Urothelium cell line (cell line): Measurements from ENCODE around the gene IL1RAPL2.
"Not testable (repeated sequence)": the region's sequence is repeated elsewhere in the genome, so short reads cannot be mapped to it uniquely, and the experiment has no call there.

Experiments
- DNase-seq: peaks from one replicate; pipeline ENCODE4 v3.0.0; 2011; ENCODE audit warnings: low spot score, mixed read lengths
- FAIRE-seq: peaks from 2 replicates; lab custom pipeline; 2011; peaks lifted over from hg19 to GRCh38; lab: Jason Lieb, UNC

The IL1RAPL2 gene

DNA sequence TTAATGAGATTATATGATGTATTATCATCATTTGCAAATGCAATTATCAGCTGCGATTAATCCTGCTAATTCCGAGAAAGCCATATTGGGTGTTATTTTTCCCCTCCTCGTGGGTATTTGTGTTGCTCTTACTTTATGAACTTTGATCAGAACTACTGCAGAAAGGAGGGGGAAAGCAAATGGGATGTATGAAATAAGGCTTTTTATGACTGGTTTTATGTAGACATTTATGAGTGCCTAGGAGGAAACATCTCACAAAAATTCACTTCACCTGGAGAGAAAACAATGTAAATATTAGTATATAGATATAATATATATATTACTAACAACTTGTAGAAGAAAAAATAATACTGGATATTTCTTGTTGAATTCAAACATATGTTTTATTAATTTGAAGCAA lies 440.1 kb downstream of the IL1RAPL2 start:
- no peak for DNase-seq
- no peak for FAIRE-seq

GRCh38 chrX:105006996-105007395 lies 441.0 kb downstream of the IL1RAPL2 start:
- DNase-seq: no peak
- FAIRE-seq: no peak

DNA sequence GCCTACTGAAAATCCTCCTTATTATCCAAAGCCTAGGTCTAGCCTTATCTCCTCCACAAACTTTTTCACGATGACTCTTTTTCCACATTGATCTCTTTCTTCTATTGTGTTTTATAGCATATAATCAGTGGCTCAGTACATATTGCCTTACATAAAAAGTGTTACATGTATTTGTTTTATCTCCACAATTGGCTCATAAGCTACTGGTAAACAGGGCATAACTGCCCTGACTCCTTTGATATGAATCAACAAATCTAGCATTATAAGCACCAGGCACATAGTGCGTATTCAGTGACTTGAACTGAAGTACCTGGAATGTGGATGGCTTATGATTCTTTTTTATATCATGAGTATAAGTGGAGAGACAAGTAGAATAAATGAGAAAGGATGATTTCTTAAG lies 447.7 kb downstream of the IL1RAPL2 start:
- no peak for DNase-seq

GRCh38 chrX:105017641-105018040 lies 451.6 kb downstream of the IL1RAPL2 start:
- FAIRE-seq: no peak
- DNase-seq: no peak

More for the DNA sequence above, 447.7 kb downstream of the IL1RAPL2 start:
- no peak for FAIRE-seq

GRCh38 chrX:105018865-105019264 lies 452.9 kb downstream of the IL1RAPL2 start:
- no peak for DNase-seq
- no peak for FAIRE-seq

DNA sequence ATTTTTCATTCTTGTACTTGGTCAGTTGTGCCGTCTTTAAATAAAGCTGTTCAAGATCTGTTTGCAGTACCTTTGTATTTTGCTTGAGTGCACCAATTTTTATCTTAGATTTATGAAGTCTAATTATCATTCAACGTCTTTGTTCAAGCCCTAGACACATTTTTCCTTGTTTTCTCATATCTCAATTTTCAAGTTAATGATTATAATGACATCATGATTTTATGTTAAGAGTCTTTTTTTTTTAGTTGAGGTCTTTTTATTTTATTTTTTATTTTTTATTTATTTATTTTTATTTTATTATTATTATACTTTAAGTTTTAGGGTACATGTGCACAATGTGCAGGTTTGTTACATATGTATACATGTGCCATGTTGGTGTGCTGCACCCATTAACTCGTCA lies 463.0 kb downstream of the IL1RAPL2 start:
- not testable (repeated sequence) for FAIRE-seq, DNase-seq

DNA sequence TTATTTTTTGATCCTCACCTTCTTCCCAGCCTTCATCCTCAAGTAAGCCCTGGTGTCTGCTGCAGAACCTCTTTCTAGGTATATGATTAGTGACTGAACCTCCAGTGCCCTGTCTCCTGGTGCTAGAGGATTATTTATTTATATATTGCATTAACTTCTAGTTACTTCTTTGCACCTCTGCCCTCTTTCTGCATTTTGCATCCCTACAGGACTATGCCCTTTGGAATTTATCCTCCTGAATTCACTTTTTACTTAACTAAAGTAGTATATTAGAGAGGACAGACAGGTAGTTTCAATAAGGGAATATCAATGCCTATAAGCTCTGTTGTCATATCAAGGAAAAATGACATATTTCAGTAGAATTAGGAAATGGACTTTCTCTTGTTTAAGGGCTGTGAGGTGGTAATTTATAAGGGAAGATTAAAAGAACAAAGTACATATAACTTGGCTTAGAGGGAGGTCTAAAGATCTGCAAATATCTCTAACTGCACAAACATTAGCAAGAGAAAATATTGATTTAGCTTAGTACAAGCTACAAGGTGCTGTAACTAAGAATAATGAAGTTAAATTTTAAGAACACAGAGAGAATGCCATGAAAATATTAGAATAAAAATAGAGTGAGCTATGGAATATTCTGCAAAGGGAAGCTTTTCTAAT lies 472.8 kb downstream of the IL1RAPL2 start:
- DNase-seq (no peak), FAIRE-seq (no peak)

DNA sequence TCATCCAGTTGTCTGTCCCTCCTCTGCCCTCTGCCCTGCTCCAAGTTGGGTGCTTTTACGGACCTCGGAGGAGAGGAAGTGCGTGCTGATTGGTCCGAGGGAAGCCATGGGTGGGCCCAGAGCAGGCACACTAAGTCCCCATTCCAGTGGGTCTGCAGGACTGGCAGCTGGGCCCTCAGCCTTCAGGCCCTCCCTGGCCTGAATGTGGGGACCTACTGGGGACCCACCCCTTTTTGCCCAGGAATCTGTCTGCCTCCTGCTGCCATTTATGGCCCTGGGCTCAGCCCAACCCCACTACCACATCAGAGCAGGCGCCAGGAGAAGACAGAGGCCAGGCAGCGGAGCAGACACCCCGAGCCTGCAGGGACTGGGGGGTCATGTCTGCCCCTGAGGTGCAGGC lies 484.9 kb downstream of the IL1RAPL2 start:
- no peak for FAIRE-seq
- DNase-seq: no peak

DNA sequence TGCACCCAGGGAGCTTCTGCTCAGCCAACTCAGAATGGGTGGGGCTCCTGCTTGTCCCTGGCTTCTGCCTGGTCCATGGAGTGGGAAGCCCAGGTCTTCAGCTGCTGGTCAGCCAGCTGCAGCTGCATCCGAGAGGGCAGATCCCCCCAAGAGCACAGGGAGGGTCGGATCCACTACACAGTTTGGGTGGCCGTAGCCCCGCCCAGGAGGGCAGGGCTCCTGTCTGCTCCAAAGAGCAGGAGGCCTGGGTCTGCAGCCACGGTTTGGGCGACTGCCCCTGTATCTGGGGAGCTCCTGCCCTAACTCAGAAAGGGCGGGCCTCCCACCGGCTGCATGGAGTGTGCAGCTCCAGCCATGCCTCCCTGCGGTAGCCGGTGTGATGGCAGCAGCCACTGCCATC lies 485.4 kb downstream of the IL1RAPL2 start:
- no peak for FAIRE-seq

DNA sequence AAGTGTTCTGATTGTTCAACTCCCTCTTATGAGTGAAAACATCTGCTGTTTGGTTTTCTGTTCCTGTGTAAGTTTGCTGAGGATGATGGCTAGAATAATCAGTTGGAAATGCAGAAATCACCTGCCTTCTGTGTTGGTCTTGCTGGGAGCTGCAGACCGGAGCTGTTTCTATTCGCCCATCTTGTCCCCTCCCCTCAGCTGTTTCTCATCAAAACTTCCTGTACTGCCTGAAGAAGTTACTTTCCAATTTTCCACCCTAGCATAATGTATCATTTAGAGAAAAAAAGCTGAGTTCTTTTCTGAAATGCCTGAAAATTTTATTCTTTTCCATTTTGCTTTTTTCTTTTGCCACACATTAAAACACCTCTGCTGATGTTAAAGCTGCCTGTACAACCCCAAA lies 486.9 kb downstream of the IL1RAPL2 start:
- DNase-seq: no peak
- FAIRE-seq: no peak

More for the DNA sequence above, 485.4 kb downstream of the IL1RAPL2 start:
- no peak for DNase-seq

- no peak for FAIRE-seq
- DNase-seq: no peak
Observed at GRCh38 chrX:105063743-105064142, 497.7 kb downstream of the IL1RAPL2 start.

DNA sequence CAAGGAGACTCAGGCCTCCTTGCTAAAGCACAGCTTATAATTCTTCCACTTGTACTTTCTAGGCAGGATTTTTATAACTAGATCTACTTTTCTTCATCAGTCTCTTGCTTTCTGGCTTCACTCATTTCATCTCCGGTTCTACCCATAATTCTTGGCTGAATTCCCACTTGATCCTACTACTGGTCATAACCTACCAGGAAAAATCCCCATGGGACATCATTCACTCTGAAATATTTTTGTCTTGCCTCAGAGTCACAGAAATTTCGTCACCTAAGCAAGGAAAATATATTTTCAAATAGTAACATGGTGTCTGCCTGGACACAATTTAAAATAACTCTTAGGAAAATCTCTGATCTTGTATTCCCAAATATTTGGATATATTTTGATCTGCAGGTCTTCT lies 532.2 kb downstream of the IL1RAPL2 start:
- FAIRE-seq (no peak), DNase-seq (no peak)

DNA sequence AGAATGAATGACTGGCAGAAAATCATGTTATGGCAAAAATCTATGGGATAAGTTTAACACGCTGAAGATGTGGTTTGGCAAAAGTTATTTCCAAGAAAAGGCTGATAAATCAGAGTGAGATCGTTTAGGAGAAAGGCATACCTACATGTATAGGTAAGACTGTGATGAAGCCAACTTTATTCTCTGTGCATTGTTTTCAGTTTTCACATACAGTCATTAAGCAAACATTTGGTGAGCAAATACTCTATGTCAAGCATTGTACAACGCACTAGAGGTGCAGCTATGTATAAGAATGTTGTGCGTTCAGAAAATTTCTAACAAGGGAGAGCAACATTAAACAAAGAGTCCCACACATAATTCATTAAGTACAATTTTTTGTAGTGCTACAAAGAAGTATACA lies 532.8 kb downstream of the IL1RAPL2 start:
- FAIRE-seq: no peak
- no peak for DNase-seq

GRCh38 chrX:105101378-105101777 lies 535.4 kb downstream of the IL1RAPL2 start:
- no peak for DNase-seq

DNA sequence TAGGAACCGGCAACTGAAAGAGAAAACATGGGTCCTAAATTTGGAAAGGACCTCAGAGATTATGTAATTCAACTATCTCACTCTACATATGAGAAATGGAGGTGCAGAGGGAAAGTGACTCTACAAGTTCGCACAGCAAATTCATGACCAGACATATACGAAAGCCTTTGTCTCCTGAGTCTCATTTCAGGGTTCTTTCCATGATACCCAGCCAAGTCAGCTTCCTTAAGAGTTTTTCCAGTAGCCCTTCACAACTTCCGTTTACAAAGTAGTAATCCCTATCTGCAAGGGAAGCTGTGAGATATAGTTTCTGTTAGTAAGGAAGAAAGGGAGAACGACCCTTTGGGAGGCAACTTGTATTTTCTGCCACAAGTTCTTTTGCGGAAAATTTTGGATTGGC lies 543.9 kb downstream of the IL1RAPL2 start:
- FAIRE-seq (no peak), DNase-seq (no peak)

More at GRCh38 chrX:105101378-105101777, 535.4 kb downstream of the IL1RAPL2 start:
- FAIRE-seq: no peak

DNA sequence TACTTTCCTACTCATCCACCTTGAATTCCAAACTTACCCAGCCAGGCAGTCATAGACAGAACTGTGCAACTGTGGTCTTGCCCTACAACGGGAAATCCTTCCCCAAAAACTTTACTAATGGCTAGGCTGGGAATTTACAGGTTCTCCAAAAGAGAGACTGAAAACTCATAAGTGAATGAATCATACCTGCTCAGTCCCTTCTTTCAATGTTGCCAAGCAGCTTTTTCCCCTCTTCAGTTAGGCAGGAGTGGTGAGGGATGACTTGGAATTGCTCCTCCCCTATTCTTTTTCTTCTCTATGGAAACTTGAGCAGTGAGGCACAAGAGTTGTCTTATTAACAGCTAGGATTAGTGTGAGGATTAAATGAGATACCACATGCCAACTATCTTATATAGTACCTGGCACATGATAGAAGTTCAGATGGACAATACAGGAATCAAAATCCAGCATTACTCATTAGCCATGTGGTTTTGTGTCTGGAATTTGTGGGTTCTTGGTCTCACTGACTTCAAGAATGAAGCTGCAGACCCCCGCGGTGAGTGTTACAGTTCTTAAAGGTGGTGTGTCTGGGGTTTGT lies 548.6 kb downstream of the IL1RAPL2 start:
- no peak for FAIRE-seq

DNA sequence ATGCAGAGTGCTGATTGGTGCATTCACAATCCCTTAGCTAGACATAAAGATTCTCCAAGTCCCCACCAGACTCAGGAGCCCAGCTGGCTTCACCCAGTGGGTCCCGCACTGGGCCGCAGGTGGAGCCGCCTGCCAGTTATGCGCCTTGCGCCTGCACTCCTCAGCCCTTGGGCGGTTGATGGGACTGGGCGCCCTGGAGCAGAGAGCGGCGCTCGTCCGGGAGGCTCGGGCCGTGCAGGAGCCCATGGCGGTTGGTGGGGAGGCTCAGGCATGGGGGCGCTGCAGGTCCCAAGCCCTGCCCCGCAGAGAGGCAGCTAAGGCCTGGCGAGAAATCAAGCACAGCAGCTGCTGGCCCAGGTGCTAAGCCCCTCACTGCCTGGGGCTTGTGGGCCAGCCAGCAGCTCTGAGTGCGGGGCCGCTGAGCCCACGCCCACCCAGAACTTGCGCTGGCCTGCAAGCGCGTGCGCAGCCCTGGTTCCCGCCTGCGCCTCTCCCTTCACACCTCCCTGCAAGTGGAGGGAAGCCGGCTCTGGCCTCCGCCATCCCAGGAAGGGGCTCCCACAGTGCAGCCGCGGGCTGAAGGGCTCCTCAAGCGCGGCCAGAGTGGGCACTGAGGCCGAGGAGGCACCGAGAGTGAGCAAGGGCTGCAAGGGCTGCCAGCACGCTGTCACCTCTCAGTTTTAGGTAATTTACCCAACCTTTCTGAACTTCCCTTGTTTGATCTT lies 549.8 kb downstream of the IL1RAPL2 start:
- DNase-seq, FAIRE-seq: not testable (repeated sequence)

More for the DNA sequence above, 548.6 kb downstream of the IL1RAPL2 start:
- no peak for DNase-seq

DNA sequence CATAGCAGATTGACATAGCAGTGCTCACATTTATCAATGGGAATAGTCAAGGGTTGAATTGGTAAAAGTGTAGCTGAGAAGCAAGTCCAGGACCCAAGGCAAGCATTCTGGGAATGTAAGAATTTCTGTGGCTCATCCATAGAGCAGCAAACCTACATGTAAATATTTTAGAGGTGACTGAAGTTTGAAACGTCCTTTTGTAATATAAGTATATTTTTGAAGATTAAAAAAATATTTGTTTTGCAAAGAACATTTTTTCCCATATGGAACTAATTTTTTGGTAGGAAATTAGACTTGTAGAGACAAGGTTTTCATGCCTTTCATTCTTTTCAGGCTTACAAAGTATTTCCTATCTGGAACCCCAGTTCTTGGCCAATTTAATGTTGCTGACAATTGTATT lies 550.5 kb downstream of the IL1RAPL2 start:
- FAIRE-seq (no peak), DNase-seq (no peak)

- no peak for FAIRE-seq
Observed at GRCh38 chrX:105117621-105118020, 551.6 kb downstream of the IL1RAPL2 start.

DNA sequence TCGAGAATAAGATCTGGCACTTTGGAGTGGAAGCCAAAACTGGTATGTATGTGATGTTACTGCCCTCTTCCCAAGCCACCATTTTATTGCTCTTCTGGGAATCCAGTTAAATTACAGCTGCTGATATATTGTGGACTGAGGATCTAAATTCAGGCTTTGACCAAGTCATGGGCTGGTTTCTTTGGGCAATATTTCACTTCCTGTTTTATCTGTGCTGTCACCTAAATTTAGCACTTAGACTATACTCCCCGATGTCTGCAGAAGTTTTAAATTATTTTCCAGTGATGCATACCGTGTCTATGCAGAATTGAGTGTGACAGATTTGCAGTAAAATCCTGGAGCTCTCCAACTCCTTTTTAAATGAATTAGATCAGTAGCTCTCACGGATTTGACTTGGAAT lies 554.5 kb downstream of the IL1RAPL2 start:
- no peak for FAIRE-seq
- DNase-seq: no peak

More at GRCh38 chrX:105117621-105118020, 551.6 kb downstream of the IL1RAPL2 start:
- DNase-seq: no peak

DNA sequence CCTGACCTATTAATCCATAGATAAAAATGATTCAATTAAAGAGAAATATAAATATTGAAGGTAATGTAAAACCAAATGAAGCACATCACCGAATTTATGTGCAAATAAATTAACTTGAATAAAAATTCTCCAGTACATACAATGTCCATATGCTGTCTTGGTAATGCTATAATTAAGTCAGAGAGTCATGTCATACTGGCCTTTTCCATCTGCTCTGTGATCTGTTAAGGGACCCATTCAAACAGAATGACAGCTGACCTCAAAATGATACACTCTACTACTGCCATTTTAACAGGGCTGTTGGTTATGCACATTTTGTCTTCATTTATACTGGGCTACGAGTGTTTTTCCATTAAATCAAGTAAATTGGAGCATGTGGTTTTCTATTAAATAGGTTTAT lies 555.2 kb downstream of the IL1RAPL2 start:
- FAIRE-seq (no peak), DNase-seq (no peak)

GRCh38 chrX:105126201-105126600 lies 560.2 kb downstream of the IL1RAPL2 start:
- FAIRE-seq (no peak), DNase-seq (no peak)
